ENCODE data around the gene SEPTIN3.

DNA sequence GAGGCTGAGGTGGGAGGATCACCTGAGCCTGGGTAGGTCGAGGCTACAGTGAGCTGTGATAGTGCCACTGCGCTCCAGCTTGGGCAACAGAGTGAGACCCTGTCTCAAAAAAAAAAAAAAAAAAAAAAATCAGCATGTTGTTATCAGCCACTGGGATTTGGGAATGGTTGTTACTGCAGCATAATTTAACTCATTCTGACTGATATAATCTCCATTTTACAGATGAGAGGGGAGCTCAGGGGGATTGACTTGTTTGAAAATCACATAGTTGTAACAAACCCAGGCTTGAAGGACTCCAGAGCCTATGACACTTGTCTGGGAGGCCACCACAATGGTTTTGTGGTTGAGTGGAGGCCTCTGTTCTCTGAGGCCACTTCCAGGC, 3.0 kb upstream of the SEPTIN3 start:
- TF ChIP-seq, protein P1, sequence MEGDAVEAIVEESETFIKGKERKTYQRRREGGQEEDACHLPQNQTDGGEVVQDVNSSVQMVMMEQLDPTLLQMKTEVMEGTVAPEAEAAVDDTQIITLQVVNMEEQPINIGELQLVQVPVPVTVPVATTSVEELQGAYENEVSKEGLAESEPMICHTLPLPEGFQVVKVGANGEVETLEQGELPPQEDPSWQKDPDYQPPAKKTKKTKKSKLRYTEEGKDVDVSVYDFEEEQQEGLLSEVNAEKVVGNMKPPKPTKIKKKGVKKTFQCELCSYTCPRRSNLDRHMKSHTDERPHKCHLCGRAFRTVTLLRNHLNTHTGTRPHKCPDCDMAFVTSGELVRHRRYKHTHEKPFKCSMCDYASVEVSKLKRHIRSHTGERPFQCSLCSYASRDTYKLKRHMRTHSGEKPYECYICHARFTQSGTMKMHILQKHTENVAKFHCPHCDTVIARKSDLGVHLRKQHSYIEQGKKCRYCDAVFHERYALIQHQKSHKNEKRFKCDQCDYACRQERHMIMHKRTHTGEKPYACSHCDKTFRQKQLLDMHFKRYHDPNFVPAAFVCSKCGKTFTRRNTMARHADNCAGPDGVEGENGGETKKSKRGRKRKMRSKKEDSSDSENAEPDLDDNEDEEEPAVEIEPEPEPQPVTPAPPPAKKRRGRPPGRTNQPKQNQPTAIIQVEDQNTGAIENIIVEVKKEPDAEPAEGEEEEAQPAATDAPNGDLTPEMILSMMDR (conservative IDR thresholded peaks at IDR 0.05 in 1 of 2, IDR thresholded peaks at IDR 0.05 in 1 of 2; ENCODE audit: low read depth in 1 of 2, low read length in 2 of 2) = no peak
- no peak for TF ChIP-seq EZH2 (IDR thresholded peaks at IDR 0.05; ENCODE audit: low read length, missing control alignments)
